Myometrial cell (primary cell): ENCODE data around the gene CCDC188. TPM values are rescaled to one million over a fixed set of nuclear protein-coding genes. Genes with fewer than 3 reads are reported as not detected.

Experiments used
- total RNA-seq: library from RNA; depleted of rRNA; stranded (reverse); fragments of >200 nt; gene quantifications from 2 replicates; pipeline ENCODE4 v1.2.3, GENCODE V29; 2015

Gene CCDC188
- 1.4 TPM in 1 of 2 replicates, not detected in the other for total RNA-seq

GRCh38 chr22:20150381-20151275, at the start of gene CCDC188:
TSS of gene CCDC188 (minus strand) at chr22:20151055. CDS start at chr22:20150986, 69 bp downstream.

GRCh38 chr22:20131597-20131858, 19.3 kb downstream of the CCDC188 start, which contains the start of gene ZDHHC8:
TSS of gene ZDHHC8 (plus strand) at chr22:20131804. CDS start at chr22:20131948, 144 bp downstream.

GRCh38 chr22:20116951-20117632, 33.8 kb downstream of the CCDC188 start, which contains the start of gene TRMT2A:
TSS of gene TRMT2A (minus strand) at chr22:20117226. CDS start at chr22:20116906, 320 bp downstream.

GRCh38 chr22:20115691-20116375, 35.0 kb downstream of the CCDC188 start, which contains the start of gene RANBP1:
TSS of gene RANBP1 (plus strand) at chr22:20116104. CDS start at chr22:20116185, 81 bp downstream.

Other genes starting within 250 kb of the CCDC188 start
- 315 and 400 TPM in 2 replicates for gene COMT, start 209.3 kb downstream of the CCDC188 start, total RNA-seq
- gene TXNRD2, start 209.2 kb downstream of the CCDC188 start, total RNA-seq, result 21.9 and 24.6 TPM in 2 replicates
- gene ARVCF, start 134.2 kb downstream of the CCDC188 start, total RNA-seq, result 1.7 and 4.4 TPM in 2 replicates
- gene TANGO2, start 129.9 kb downstream of the CCDC188 start, total RNA-seq, result 21.3 and 36.0 TPM in 2 replicates
- gene DGCR8, start 70.8 kb downstream of the CCDC188 start, total RNA-seq, result 8.2 and 8.6 TPM in 2 replicates
- 547 and 560 TPM in 2 replicates for gene RANBP1, start 35.0 kb downstream of the CCDC188 start, total RNA-seq
- 29.1 and 39.7 TPM in 2 replicates for gene TRMT2A, start 33.8 kb downstream of the CCDC188 start, total RNA-seq
- gene ZDHHC8, start 19.3 kb downstream of the CCDC188 start, total RNA-seq, result 12.8 and 19.6 TPM in 2 replicates
- 2.8 and 4.0 TPM in 2 replicates for gene RTN4R, start 117.3 kb upstream of the CCDC188 start, total RNA-seq
- 67.0 and 87.9 TPM in 2 replicates for gene DGCR6L, start 169.0 kb upstream of the CCDC188 start, total RNA-seq
- gene ZNF74, start 243.1 kb upstream of the CCDC188 start, total RNA-seq, result 8.2 and 8.6 TPM in 2 replicates